Large intestine (tissue), 3 donors: ENCODE measurements around the gene AJAP1. TPM values are rescaled to one million over a fixed set of nuclear protein-coding genes. Genes with fewer than 3 reads are reported as not detected.

Experiments used
- DNase-seq, 2 donors: peaks; one replicate each; pipeline versions ENCODE4 v3.0.0 to v3.0.0-alpha.2; 2013
- H3K27ac ChIP-seq: one replicate; pipeline ENCODE4 v1.5.1; 2013; ENCODE audit warnings: low read length
- H3K27me3 ChIP-seq: 2 replicates; pipeline ENCODE4 v1.6.1; 2013; ENCODE audit warnings: low read length; ENCODE audit not compliant: control insufficient read depth, insufficient read depth
- H3K36me3 ChIP-seq: 2 replicates; pipeline ENCODE4 v1.6.1; 2013; ENCODE audit warnings: low read length; ENCODE audit not compliant: control insufficient read depth, insufficient read depth
- H3K4me1 ChIP-seq: one replicate; pipeline ENCODE4 v1.6.1; 2013; ENCODE audit warnings: low read length; ENCODE audit not compliant: control insufficient read depth, insufficient read depth
- H3K4me3 ChIP-seq: one replicate; pipeline ENCODE4 v1.5.1; 2013; ENCODE audit warnings: low read length
- H3K9me3 ChIP-seq: one replicate; pipeline ENCODE4 v1.6.1; 2013; ENCODE audit warnings: mild to moderate bottlenecking, low read depth, low read length, moderate library complexity; ENCODE audit not compliant: control insufficient read depth
- WGBS: methylation state at CpG from one replicate; pipeline ENCODE4 v1.1.5; 2013; ENCODE audit warnings: low lambda C conversion rate; ENCODE audit not compliant: insufficient coverage; 5-methylcytosine and 5-hydroxymethylcytosine counted together
- polyA plus RNA-seq: library from polyadenylated mRNA; unstranded; fragments of 120-200 nt; gene quantifications from one replicate; pipeline ENCODE4 v1.2.1, GENCODE V29; 2013

Gene AJAP1
- polyA plus RNA-seq, 1 donor: 0.57 TPM

DNA sequence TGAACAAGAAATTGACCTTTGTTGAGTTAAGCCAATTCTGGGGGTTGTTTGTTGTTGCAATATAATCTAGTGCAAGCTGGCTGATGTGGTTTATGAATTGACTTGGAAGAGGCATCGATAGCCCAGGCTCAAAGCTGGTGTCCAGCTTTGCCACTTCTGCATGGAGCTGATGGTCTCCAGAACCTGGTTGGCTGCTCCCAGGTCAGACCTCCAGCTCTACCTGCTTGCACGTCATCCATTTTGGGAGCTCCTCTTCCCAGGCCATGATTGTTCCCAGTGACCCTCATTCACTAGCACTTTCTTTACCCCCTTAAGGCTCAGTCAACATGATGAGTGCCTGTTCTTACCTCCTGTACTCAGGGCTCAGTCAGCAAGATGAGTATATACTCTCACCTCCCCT, 5.8 kb upstream of the AJAP1 start:
- Histone ChIP-seq H3K27me3 (peaks cover 29% of the 10 kb centered on the region), H3K4me1 (no peaks in the 10 kb centered on the region), H3K4me3 (no peak overlapping the region), H3K36me3 (no peaks in the 10 kb centered on the region), H3K9me3 (no peaks in the 10 kb centered on the region), H3K27ac (no peak overlapping the region)
- WGBS: no CpG with 5 or more reads among the region's 2 CpGs
- no peak for DNase-seq

- WGBS: 40% methylated on average over 1 of the region's 8 CpGs
- H3K27me3 ChIP-seq: peaks cover 37% of the 10 kb centered on the region
Measured at GRCh38 chr1:4650481-4650880, 3.9 kb upstream of the AJAP1 start.

GRCh38 chr1:4650981-4651380, 3.4 kb upstream of the AJAP1 start:
- Histone ChIP-seq H3K27me3 (peaks cover 40% of the 10 kb centered on the region), H3K9me3 (peaks cover 1% of the 10 kb centered on the region), H3K4me1 (no peaks in the 10 kb centered on the region), H3K27ac (no peak overlapping the region), H3K4me3 (no peak overlapping the region), H3K36me3 (no peaks in the 10 kb centered on the region)
- DNase-seq: no peak
- WGBS: no CpG with 5 or more reads among the region's 8 CpGs

More at GRCh38 chr1:4650481-4650880, 3.9 kb upstream of the AJAP1 start:
- H3K27ac ChIP-seq: no peak overlapping the region
- no peak for DNase-seq
- H3K36me3 ChIP-seq: no peaks in the 10 kb centered on the region
- H3K4me3 ChIP-seq: no peak overlapping the region
- no peaks in the 10 kb centered on the region for H3K4me1 ChIP-seq
- H3K9me3 ChIP-seq: no peaks in the 10 kb centered on the region

GRCh38 chr1:4652631-4653327, 1.6 kb upstream of the AJAP1 start:
- no peak overlapping the region for H3K4me3 ChIP-seq
- H3K9me3 ChIP-seq: peaks cover 3% of the 10 kb centered on the region
- no peak overlapping the region for H3K27ac ChIP-seq
- no CpG with 5 or more reads among the region's 31 CpGs for WGBS
- peaks cover 57% of the 10 kb centered on the region for H3K27me3 ChIP-seq
- DNase-seq: peak in 1 of 2 donors; percentile 27
- H3K4me1 ChIP-seq: no peaks in the 10 kb centered on the region
- H3K36me3 ChIP-seq: no peaks in the 10 kb centered on the region

DNA sequence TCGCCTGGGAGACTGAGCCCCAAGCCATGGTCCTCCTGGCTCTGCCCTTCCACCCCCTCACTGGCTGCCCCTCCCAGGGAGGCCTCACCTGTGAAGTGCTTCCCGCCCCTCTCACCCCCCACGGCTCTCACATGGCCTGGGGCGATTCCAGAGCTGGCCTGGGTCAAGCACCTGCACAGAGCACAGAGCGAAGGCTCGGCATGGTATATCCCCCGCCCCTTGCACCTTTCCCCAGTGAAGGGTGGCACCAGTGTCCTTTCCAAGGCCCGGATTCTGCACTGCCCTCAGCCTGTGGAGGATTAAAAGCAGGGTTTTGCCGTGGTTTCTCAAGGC, 1.1 kb upstream of the AJAP1 start:
- H3K9me3 ChIP-seq: peaks cover 3% of the 10 kb centered on the region
- peaks cover 62% of the 10 kb centered on the region for H3K27me3 ChIP-seq
- no peak for DNase-seq
- no peak overlapping the region for H3K4me3 ChIP-seq
- no CpG with 5 or more reads among the region's 9 CpGs for WGBS
- H3K27ac ChIP-seq: no peak overlapping the region
- no peaks in the 10 kb centered on the region for H3K36me3 ChIP-seq
- no peaks in the 10 kb centered on the region for H3K4me1 ChIP-seq

- peaks cover 3% of the 10 kb centered on the region for H3K9me3 ChIP-seq
- peak in 1 of 2 donors; percentile 33 for DNase-seq
- no peaks in the 10 kb centered on the region for H3K4me1 ChIP-seq
- peaks cover 74% of the 10 kb centered on the region for H3K27me3 ChIP-seq
- no CpG with 5 or more reads among the region's 142 CpGs for WGBS
- H3K27ac ChIP-seq: no peak overlapping the region
- H3K36me3 ChIP-seq: no peaks in the 10 kb centered on the region
- no peak overlapping the region for H3K4me3 ChIP-seq
Measured at GRCh38 chr1:4654764-4655673, 610 bp downstream of the AJAP1 start.

- Histone ChIP-seq H3K4me3 (no peak overlapping the region), H3K27me3 (peaks cover 71% of the 10 kb centered on the region), H3K36me3 (no peaks in the 10 kb centered on the region), H3K27ac (no peak overlapping the region), H3K4me1 (no peaks in the 10 kb centered on the region), H3K9me3 (peaks cover 3% of the 10 kb centered on the region)
- DNase-seq: peak in 1 of 2 donors; percentile 34
- no CpG with 5 or more reads among the region's 78 CpGs for WGBS
Measured at GRCh38 chr1:4655674-4656532, 1.5 kb downstream of the AJAP1 start.

DNA sequence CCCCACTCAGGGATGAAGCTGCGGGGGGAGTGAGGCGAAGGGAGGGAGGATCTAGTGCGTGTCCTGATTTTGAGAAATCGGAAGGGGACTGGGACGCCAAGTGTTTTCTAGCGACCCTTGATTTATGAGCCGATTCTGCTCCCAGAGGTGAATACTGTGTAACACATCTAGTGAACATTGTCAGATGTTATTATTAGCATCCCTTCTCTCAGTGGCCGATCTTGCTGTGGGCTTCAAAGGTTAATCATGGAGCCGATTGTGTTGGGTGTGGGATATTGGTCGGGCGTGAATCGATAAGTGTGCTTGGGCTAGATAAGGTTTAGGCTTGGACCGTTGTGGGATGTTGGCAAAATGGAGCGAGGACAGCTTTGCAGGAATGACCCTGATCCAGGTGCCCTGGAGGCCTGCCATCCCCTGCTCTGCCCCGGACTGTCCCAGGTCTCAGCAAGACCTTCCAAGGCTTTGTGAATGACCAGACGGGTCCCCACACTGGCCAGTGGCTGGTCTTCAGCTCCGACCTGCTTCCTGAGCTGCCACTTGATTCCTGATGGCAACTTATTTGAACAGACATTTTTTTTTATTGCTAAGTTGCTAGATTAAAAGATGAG, 2.2 kb downstream of the AJAP1 start:
- Histone ChIP-seq H3K9me3 (peaks cover 3% of the 10 kb centered on the region), H3K36me3 (no peaks in the 10 kb centered on the region), H3K27ac (no peak overlapping the region), H3K27me3 (peaks cover 71% of the 10 kb centered on the region), H3K4me1 (no peaks in the 10 kb centered on the region), H3K4me3 (no peak overlapping the region)
- WGBS: 0% methylated on average over 1 of the region's 17 CpGs
- no peak for DNase-seq

DNA sequence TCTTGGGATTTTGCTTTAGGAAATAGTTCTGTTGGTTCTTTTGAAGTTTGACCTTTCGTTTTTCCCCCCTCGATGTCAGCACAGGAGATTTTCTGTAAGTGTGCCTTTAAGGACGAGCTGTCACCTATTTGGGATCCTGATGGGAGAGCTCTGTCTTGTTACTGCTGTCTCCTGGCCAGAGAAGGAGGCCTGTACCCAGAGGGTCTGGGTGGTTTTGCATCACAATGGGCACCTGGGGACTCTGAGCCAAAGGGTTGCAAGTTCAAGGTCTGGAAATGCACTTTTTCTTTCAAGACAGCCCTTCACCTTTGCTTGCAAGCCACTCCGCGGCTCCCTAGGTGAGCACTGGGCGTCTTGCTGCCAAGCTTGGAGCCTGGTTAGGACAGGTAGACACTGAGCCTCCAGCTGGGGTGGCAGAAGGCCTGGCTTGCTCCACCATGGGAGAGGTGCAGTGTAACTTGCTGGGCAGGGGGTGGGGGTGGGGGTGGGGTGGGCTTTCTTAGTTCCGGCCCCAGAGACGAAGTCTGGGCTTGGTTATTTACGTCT, 2.9 kb downstream of the AJAP1 start:
- Histone ChIP-seq H3K4me1 (no peaks in the 10 kb centered on the region), H3K27me3 (peaks cover 71% of the 10 kb centered on the region), H3K36me3 (no peaks in the 10 kb centered on the region), H3K4me3 (no peak overlapping the region), H3K27ac (no peak overlapping the region), H3K9me3 (peaks cover 3% of the 10 kb centered on the region)
- DNase-seq: no peak
- no CpG with 5 or more reads among the region's 9 CpGs for WGBS
